Measurements from ENCODE around the gene CDC123. TPM values are rescaled to one million over a fixed set of nuclear protein-coding genes. Genes with fewer than 3 reads are reported as not detected.
"Not testable (repeated sequence)": the region's sequence is repeated elsewhere in the genome, so short reads cannot be mapped to it uniquely, and the experiment has no call there.

The CDC123 gene
- total RNA-seq, 1 donor from 2014 or later: 161 TPM

DNA sequence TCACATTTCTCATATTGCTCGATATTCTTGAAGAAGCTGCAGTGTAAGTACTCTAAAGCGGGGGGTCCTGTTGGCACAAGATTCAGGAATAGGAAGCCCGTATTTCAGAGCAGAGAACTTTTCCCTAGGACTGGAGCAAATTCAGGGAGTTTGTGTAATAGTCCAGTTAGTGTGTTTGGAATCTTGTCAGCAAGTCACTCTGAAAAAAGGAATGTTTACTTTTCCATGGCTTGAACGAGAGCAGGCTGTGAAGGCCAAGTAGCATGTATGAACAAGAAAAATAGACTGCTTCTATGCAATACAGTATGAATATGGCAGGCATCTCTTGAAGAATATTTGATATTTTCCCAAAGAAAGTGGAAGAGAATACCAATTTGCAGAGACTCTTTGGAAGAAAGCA is 39.8 kb downstream of the CDC123 start:
- no peak for DNase-seq (ENCODE audit: low read depth)

DNA sequence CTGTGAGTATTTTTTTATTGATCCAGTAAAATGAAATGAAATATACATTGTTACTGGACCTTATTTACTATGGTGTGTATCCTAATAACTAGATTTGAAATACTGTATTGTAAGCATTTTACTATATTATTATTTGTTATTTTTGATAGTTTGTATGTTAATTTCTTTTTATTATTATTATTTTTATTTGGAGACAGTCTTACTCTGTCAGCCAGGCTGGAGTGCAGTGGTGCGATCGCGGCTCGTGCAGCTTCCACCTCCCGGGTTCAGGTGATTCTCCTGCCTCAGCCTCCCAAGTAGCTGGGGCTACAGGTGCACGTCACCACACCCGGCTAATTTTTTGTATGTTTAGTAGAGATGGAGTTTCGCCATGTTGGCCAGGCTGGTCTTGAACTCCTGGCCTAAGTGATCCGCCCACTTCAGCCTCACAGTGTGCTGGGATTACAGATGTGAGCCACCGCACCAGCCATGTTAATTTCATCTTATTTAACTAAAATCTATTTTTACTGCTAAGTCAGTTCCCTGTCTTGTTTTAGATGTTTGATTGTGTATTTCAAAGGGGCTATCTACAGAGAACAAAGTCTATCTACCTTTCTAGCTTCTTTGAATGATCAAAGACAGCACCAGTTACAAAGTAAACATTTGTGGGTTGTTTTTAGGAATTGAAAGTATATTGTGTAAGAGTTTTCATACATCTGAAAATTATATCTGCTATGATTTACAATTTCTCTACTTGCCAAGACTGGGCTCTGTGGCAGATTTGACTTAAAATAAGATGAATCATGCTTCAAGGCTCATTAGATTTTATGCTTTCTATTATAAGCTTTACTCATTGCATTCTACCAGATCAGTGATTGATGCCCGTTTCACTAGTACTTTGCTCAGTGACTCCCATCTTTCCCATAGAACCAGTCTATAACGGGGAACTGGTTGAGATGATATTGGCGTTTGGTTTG is 41.6 kb downstream of the CDC123 start:
- DNase-seq (ENCODE audit: low read depth): peak; percentile 78

DNA sequence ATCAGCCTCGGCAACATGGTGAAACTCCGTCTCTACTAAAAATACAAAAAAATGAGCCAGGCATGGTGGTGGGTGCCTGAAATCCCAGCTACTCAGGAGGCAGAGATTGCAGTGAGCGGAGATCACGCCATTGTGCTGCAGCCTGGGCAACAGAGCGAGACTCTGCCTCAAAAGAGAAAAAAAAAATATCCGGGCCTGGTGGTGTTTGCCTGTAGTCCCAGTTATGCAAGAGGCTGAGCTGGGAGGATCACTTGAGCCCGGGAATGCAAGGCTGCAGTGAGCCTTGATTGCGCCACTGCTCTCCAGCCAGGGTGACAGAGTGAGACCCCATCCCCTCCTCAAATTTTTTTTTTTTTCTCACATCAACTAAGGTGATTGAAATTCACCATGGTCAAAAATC is 42.8 kb downstream of the CDC123 start:
- no peak for DNase-seq (ENCODE audit: low read depth)

- DNase-seq (ENCODE audit: low read depth): no peak
These were observed 46.0 kb downstream of the CDC123 start for GRCh38 chr10:12241810-12242529.

- no peak for DNase-seq (ENCODE audit: low read depth)
These were observed 48.1 kb downstream of the CDC123 start for GRCh38 chr10:12243864-12244620.

DNA sequence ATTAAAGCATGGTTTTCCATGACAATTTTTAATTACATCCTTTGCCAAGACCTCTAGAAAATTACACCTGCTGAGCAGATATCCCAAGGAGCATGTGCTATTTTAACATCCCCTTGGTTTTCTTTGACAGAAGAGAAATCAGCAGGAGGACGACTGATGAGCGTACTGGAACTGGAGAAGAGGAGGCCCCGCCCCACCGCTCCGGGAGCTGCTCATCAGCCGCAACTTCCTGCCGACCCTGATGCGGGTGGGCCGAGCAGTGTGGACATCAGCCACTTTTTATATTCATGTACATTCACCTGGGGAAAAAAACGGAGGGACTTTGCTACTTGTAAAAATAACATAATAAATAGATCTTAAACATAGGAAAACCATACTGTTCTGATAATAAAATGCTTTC is 54.2 kb downstream of the CDC123 start:
- no peak for DNase-seq (ENCODE audit: low read depth)

- not testable (repeated sequence) for DNase-seq (ENCODE audit: low read depth)
These were observed 54.7 kb downstream of the CDC123 start for GRCh38 chr10:12250702-12251101.

DNA sequence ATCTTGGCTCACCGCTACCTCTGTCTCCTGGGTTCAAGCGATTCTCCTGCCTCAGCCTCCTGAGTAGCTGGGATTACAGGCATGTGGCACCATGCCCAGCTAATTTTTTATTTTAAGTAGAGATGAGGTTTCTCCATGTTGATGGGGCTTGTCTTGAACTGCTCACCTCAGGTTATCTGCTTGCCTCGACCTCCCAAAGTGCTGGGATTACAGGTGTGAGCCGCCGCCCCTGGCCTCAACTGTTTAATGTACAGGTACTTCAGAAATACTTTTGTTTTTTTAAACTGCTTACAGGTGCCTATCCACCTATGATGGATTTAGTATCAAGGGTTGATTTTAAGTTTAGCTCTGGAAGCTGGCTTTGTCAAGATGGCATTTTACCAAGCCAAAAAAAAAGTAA is 55.6 kb downstream of the CDC123 start:
- no peak for DNase-seq (ENCODE audit: low read depth)

- DNase-seq (ENCODE audit: low read depth): no peak
These were observed 57.0 kb downstream of the CDC123 start for GRCh38 chr10:12252882-12253546.

GRCh38 chr10:12255048-12255447 is 59.1 kb downstream of the CDC123 start:
- DNase-seq (ENCODE audit: low read depth): no peak

DNA sequence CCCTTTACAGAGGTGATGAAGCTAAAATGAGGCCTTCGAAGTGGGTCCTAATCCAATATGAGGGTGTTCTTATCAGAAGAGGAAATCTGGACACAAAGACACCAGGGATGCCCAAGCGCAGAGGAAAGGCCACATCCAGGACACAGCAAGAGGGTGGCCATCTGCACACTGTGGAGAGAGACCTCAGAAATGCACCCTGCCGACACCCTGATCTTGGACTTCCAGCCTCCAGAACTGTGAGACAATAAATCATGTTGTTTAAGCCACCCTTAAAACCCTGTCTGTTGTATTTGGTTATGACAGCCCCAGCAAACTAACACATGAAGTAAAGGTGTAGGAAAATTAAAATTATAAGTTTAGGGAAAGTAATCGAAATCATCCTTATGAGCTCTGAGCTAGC is 64.0 kb downstream of the CDC123 start:
- DNase-seq (ENCODE audit: low read depth): no peak

DNA sequence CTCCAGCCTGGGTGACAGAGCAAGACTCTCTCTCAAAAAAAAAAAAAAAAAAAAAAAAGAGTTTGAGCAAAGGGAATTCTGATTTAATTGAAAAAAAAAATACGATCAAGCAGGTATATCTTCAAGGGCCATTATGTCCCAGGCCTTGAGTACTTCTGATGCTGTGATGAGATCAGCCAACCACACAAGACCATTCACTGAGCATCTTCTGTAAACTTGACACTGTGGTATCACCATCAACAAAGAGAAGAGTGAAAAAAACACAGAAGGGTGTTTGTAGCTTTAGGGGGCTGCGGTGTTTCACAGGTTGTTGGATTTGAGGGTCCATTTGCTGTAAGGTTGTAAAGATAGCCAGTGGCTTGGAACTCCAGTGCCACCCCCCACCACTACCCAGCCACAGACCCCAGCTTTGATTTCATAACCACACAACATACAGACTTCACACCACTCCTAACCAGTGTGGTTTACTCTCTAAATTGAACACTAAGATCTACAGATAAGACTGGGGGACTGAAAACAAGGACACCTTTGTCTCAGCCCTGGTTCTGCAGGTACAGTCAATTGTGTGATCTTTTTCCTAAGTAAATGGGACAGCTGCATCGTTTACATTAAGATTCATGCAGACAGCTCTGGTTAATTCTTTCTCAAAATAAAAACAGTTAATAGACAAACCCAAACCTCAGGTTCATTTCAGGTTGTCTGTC is 66.4 kb downstream of the CDC123 start:
- DNase-seq (ENCODE audit: low read depth): no peak

DNA sequence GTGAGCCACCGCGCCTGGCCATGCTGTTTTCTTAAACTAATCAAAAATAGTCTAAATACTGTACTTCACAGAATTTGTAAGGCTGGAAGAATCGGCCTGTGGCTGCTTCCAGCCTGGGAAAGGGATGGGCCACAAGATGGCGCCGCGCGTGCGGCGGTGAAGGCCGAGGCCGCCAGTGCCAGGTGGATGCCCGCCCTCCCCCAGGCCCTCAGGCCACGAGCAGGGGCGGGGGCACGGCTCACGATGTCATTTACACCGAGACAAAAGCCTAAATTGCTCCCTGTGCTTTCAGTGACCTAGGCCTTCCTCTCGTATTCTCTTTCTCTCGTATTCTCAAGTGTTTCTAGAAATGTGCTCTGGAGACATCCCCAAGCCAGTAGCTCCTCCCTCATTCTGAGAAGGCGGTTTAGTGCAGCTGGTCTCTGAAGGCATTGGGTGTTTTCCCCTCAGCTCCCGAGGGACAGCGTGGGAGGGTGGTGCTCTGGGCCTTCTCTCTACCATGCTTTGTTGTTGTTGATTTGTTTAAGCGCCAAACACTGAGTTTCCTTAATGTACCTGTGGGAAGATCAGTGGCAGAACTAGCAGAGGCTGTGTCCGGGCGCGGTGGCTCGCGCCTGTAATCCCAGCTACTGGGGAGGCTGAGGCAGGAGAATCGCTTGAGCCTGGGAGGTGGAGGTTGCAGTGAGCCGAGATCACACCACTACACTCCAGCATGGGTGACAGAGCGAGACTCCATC is 68.4 kb downstream of the CDC123 start:
- peak; percentile 60 for DNase-seq (ENCODE audit: low read depth)

GRCh38 chr10:12269056-12269455 is 73.1 kb downstream of the CDC123 start:
- DNase-seq (ENCODE audit: low read depth): no peak

GRCh38 chr10:12271210-12271540 is 75.2 kb downstream of the CDC123 start:
- DNase-seq (ENCODE audit: low read depth): no peak

DNA sequence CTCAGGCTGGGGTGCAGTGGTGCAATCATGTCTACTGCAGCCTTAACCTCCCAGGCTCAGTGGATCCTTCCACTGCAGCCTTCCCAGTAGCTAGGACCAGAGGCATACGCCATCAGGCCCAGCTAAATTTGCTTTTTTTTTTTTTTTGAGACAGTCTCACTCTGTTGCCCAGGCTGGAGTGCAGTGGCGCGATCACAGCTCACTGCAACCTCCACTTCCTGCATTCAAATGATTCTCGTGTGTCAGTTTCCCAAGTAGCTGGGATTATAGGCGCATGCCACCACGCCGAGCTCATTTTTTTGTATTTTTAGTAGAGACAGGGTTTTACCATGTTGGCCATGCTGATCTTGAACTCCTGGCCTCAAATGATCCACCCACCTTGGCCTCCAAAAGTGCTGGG is 81.9 kb downstream of the CDC123 start:
- not testable (repeated sequence) for DNase-seq (ENCODE audit: low read depth)

DNA sequence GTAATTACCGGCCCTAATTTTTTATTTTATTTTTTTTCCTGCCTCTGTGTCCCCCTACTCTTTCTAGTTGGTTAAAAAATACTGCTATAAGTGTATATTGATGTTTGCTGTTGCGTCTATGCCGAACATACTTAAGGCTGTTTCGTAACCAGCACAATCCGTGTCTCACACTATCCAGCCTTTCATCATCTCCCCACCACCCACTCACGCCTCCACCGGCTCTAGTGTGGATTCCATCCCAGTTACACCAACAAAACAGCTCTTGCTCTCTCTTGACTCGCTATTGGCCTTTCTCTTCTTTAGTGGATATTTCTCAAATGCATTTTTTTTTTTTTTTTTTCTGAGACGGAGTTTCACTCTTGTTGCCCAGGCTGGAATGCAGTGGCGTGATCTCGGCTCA is 83.3 kb downstream of the CDC123 start:
- no peak for DNase-seq (ENCODE audit: low read depth)

GRCh38 chr10:12287772-12288171 is 91.8 kb downstream of the CDC123 start:
- DNase-seq (ENCODE audit: low read depth): no peak

DNA sequence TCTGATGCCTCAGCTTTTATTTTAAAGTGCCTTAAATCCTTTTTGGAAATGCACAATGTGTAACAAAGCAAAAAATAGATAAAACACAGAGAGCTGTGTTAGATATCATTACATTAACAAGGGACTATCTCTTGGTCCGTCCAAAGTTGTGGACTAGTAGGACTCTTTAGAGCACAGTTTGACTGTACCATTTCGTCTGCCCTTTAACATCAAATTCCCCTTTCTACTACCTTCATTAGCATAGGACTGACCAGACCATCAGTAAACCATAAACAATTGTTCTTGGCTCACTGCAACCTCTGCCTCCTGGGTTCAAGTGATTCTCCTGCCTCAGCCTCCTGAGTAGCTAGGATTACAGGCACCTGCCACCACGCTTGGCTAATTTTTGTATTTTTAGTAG is 101.8 kb downstream of the CDC123 start:
- DNase-seq (ENCODE audit: low read depth): not testable (repeated sequence)

DNA sequence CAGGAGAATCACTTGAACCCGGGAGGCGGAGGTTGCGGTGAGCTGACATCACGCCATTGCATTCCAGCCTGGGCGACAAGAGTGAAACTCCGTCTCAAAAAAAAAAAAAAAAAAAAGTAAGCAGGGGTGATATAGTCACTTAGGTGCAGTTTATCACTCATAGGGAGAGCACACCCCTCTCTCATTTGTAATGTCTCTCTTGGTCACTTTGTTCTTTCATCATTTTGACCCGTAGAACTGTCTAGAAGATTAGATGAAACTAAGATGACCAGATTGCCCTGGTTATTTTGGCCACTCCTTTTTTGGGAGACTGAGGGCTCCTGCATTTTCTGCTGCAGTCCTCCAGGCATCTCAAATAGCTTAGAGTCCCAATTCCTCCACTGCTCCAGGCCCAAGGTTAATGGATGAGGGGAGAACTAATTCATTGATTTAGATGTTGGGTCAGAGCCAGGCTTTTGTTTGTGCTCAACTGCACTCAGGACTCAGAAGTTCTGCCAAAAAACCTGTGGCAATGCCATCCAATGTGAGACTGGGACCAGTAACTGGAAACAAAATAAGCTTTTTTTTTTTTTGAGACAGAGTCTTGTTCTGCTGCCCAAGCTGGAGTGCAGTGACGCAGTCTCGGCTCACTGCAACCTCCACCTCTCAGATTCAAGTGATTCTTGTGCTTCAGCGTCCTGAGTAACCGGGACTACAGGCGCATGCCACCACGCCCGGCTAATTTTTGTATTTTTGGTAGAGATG is 103.4 kb downstream of the CDC123 start:
- DNase-seq (ENCODE audit: low read depth): no peak

Data from renal cortical epithelial cell (primary cell).